ENCODE measurements around the gene HCFC1.

- TF ChIP-seq POLR2A (IDR thresholded peaks at IDR 0.05; ENCODE audit: low read depth, low read length) (peak; percentile 80), POLR2AphosphoS5 (IDR thresholded peaks at IDR 0.05; ENCODE audit: low read depth, low read length) (peak; percentile 69), TAF1 (IDR thresholded peaks at IDR 0.05; ENCODE audit: borderline replicate concordance, low read depth, low read length) (0 out of 2 replicates have a peak, but pooled peaks have one; percentile 24)
Observed at GRCh38 chrX:153926858-153927671, 44.6 kb downstream of the HCFC1 start.
